ENCODE data around the gene MRM3.
"Not testable (repeated sequence)": the region's sequence is repeated elsewhere in the genome, so short reads cannot be mapped to it uniquely, and the experiment has no call there.

MRM3 gene

GRCh38 chr17:796609-797008 is 14.5 kb downstream of the MRM3 start:
- no peak for DNase-seq (ENCODE audit: low read depth)

GRCh38 chr17:797236-797840 is 15.2 kb downstream of the MRM3 start:
- DNase-seq (ENCODE audit: low read depth), result no peak

DNA sequence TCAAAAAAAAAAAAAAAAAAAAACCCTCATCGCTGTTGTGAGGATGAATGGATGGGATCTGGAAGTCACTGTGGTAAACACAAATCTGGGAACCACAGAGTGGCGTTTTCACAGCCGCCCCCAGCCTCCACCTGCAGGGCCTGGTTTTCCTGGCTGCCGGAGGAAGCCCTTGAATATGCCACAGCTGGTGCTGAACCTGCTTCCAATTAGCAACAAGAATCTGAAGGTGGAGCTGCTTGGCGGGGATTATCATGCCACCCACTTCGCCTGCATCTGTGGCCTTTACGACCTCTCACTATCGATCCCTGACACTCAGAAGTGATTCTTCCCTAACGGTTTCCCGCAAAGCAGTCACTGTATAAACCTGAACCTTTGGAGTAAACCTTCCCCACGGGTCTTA is 16.1 kb downstream of the MRM3 start:
- no peak for DNase-seq (ENCODE audit: low read depth)

DNA sequence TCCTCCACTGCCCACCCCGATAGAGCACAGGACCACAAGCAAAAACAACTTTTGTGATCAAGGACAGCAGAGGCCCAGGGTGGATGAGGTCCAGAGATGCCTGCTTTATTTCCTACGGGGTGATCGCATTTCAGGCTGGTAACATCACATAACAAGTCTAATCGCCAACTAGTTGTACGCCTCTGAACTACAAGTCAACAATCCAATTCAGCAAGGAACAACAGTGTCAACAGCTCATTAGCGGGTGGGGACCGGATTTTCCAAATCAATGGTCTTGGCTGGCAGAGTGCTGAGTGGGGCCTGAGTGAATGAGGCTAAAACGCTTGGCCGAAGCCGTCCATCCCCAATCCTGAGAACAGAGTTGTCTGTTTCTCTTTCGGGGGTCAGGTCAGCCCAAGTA is 17.1 kb downstream of the MRM3 start:
- no peak for DNase-seq (ENCODE audit: low read depth)

GRCh38 chr17:800446-801242 is 18.5 kb downstream of the MRM3 start:
- DNase-seq (ENCODE audit: low read depth), result no peak

GRCh38 chr17:801660-802059 is 19.5 kb downstream of the MRM3 start:
- no peak for DNase-seq (ENCODE audit: low read depth)

- no peak for DNase-seq (ENCODE audit: low read depth)
Measured at GRCh38 chr17:802481-802880, 20.3 kb downstream of the MRM3 start.

GRCh38 chr17:802901-803881 is 21.0 kb downstream of the MRM3 start:
- no peak for DNase-seq (ENCODE audit: low read depth)

GRCh38 chr17:804541-805435 is 22.6 kb downstream of the MRM3 start:
- no peak for DNase-seq (ENCODE audit: low read depth)

DNA sequence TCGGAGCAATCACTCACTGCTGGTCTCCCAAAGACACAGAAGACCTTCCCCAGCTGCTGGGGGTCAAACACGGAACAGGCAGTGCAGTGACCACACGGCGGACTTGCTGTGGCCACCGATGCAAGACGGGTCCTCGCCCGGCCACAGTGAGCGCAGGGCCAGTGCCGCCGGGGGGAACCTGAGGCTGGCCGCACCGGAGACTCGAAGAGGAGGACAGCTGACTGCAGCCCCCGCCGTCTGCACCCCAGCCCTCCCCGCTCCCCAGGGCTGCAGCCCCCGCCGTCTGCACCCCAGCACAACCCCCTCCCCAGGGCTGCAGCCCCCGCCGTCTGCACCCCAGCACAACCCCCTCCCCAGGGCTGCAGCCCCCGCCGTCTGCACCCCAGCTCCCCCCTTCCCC is 23.7 kb downstream of the MRM3 start:
- DNase-seq (ENCODE audit: low read depth), result not testable (repeated sequence)

- no peak for DNase-seq (ENCODE audit: low read depth)
Measured at GRCh38 chr17:806346-806745, 24.2 kb downstream of the MRM3 start.

GRCh38 chr17:806781-807522 is 24.8 kb downstream of the MRM3 start:
- no peak for DNase-seq (ENCODE audit: low read depth)

- DNase-seq (ENCODE audit: low read depth), result no peak
Measured at GRCh38 chr17:807523-808294, 25.6 kb downstream of the MRM3 start.

DNA sequence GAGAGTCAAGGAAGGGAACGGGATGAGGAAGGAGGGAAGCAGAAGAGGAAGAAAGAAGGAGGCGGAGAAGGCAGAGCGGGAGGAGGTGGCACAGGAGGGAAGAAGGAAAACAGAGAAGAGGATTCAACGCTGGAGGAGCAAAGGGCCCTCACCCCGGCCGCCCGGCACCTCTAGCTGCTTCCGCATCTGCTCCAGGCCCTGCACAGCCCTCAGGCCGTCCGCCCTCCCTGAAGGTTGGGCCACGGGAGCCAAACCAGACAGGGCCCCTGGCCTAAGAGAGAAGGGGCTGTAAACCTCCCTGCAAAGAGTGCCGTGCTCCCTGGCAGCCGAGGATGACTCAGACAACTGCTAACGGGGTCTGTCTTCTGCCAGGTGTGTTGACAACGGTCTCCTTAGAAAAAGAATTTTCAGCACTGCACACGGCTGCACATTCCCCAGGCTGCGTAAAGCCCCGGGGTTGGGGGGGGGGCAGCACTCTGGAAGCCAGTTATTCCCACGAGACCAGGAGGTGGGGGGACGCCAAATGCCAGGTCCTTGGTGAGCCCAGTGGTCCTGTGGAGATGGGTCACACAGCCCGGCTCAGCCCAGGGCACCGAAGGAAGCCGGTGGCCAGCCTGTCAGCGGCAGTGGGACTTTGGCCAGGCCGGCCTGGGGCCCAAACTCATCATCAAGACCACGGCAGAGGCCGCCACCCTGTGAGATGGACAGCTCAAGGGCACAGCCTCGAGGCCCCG is 29.1 kb downstream of the MRM3 start:
- no peak for DNase-seq (ENCODE audit: low read depth)

DNA sequence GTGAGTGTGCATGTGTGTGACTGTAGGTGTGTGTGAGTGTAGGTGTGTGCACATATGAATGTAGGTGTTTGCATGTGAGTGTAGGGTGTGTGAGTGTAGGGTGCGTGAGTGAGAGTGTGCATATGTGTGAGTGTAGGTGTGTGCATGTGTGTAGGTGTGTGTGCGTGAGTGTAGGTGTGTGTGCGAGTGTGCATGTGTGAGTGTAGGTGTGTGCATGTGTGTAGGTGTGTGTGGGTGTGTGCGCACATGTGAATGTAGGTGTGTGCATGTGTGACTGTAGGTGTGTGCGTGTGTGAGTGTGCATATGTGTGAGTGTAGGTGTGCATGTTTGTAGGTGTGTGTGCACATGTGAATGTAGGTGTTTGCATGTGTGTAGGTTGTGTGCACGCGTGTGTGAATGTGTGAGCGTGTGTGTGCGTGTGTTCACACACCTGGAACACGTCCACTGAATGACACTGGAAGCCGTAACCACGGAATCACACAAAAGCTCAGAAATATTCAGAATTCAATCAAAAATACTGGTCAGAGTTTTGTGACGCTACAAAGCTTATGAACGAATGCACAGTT is 30.6 kb downstream of the MRM3 start:
- no peak for DNase-seq (ENCODE audit: low read depth)

DNA sequence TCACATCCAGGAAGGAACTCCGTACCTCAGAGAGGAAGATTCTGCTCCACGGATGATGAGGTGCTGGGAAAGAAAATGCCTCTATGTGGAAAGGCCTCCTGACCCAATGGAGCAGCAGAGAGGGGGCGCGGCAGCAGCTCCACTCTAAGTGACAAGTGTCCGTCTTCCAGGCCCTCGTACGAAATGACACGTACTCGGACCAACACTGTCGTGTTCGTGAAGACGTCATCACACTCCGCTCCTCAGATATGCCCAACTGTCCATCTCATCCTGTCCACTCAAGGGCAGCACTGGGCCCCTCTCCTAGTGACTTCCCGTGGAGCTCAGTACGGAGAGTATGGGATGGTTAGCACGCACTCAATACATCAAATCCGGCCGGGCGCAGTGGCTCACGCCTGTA is 32.2 kb downstream of the MRM3 start:
- DNase-seq (ENCODE audit: low read depth), result no peak

GRCh38 chr17:819251-819650 is 37.1 kb downstream of the MRM3 start:
- DNase-seq (ENCODE audit: low read depth), result no peak

GRCh38 chr17:823501-823902 is 41.3 kb downstream of the MRM3 start:
- no peak for DNase-seq (ENCODE audit: low read depth)

GRCh38 chr17:824378-824777 is 42.2 kb downstream of the MRM3 start:
- DNase-seq (ENCODE audit: low read depth), result no peak

Measured in non-pigmented ciliary epithelial cell (primary cell).